AG04449 (cell line): ENCODE data around the gene HOXC11.
A peak's percentile ranks its signal among the peaks of the same experiment; 100 is the strongest.

Experiments
- CTCF ChIA-PET: fragments of 350-600 bp; formaldehyde crosslinking; extraction: SDS; loops from one replicate; lab custom pipeline; 2021; ENCODE audit warnings: antibody characterized with exemption; lab: Yijun Ruan, JAX
- POLR2A ChIA-PET: fragments of 400-600, 350-600 bp; formaldehyde crosslinking; extraction: SDS; loops from one replicate; lab custom pipeline; 2020; ENCODE audit warnings: antibody characterized with exemption, inconsistent platforms; lab: Yijun Ruan, JAX
- DNase-seq: peaks from one replicate; pipeline ENCODE4 v3.0.0-alpha.2; 2010; ENCODE audit warnings: low read depth, low spot score
- H3K4me3 ChIP-seq: 2 replicates; pipeline ENCODE4 v1.5.1; 2011; ENCODE audit warnings: low read depth, mild to moderate bottlenecking, control low read depth, low read length
- TF ChIP-seq, protein P1 (sequence below): IDR thresholded peaks from one replicate; pipeline ENCODE4 v1.5.1; 2011; ENCODE audit warnings: mild to moderate bottlenecking, moderate library complexity, low read length, control low read depth, inconsistent platforms; ENCODE audit not compliant: insufficient read depth; ENCODE audit errors: missing control alignments

The HOXC11 gene

DNA sequence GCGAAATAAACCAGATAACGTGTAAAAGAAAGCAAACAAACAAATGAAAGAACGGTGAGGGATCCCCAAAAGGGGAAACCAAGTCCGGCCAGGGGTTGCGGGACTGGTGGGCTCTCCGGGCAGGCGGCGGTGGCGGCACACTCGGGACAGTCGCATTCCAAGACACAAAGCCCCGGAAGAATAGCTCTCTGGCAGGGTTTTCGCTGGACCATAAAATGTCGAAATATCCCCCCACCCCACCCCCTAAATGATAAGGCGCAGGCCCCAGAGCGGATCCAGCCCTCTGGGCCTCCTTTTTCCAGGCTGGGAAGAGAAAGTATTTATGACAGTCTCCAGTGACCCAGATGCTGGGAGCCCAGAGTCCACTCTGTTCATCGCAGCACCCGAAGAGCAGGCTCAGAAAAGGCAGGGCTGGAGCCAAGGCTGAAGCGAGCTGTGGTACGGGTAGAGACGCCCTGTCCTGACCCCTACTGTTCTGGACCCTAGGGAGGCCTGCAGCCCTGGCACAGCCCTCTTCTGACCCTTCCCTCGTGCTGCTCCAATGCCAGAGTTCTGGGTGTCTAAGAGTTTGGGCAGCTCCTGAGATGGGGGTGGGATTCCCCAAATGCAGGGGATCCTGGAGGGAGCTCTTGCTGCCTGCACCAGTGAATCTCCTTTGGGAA, 33.8 kb downstream of the HOXC11 start:
- ChIA-PET CTCF (interaction anchor here (0.8 to 21.3 kb wide), 15 partner anchors 9 to 373 kb away, joined by 3 to 756 read pairs (median 20); partner anchors contain the start of genes HOXC10, HOXC5, HOXC6 and HOXC9), POLR2A (interaction anchor here (0.5 to 3.2 kb wide), 9 partner anchors 10 to 193 kb away, joined by 3 to 53 read pairs (median 4); partner anchors contain the start of gene HOXC5)
- TF ChIP-seq, protein P1, sequence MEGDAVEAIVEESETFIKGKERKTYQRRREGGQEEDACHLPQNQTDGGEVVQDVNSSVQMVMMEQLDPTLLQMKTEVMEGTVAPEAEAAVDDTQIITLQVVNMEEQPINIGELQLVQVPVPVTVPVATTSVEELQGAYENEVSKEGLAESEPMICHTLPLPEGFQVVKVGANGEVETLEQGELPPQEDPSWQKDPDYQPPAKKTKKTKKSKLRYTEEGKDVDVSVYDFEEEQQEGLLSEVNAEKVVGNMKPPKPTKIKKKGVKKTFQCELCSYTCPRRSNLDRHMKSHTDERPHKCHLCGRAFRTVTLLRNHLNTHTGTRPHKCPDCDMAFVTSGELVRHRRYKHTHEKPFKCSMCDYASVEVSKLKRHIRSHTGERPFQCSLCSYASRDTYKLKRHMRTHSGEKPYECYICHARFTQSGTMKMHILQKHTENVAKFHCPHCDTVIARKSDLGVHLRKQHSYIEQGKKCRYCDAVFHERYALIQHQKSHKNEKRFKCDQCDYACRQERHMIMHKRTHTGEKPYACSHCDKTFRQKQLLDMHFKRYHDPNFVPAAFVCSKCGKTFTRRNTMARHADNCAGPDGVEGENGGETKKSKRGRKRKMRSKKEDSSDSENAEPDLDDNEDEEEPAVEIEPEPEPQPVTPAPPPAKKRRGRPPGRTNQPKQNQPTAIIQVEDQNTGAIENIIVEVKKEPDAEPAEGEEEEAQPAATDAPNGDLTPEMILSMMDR, result no peak
- no peak for DNase-seq
- H3K4me3 ChIP-seq, result peak overlapping the region; percentile 96

DNA sequence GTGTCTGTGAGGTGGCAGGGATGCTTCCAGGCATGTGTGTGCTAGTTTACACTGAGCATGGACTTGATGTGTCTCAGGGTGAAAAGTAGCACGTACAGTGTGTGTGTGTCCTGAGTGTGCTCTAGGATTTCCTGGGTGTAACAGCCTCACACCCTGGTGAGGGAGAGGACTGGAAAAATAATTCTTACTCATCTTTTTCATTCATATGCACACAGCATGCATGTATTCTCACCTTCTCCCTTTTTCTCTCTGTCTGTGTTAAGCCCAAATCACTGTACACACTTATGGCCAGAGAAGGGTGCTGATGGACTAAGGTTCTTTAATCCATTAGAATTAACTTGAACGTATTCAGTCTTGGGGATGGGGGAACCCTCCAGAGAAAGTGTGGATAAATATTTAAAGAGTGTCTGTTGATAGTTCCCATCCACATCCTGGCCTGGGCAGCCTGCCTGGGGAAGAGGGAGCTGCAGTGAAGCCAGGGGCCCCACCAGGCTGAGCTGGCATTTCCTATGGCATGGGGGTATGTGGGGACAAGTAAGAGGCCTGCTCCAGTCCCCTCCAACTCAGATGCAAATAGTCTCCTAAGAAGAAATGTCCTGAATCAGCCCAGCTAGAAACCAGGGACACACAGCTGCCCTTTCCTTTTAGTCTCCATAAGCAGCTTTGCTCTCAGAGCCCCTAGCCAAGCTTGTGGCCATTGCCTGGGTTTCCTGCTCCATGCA, 34.8 kb downstream of the HOXC11 start:
- ChIA-PET POLR2A (interaction anchor here (0.5 to 3.2 kb wide), 17 partner anchors 8 to 194 kb away, joined by 3 to 53 read pairs (median 3); partner anchors contain the start of genes HOXC5, HOXC6 and HOXC9), CTCF (interaction anchor here (0.8 to 21.3 kb wide), 16 partner anchors 9 to 372 kb away, joined by 3 to 756 read pairs (median 12); partner anchors contain the start of genes HOXC10, HOXC5, HOXC6 and HOXC9)
- no peak for DNase-seq
- TF ChIP-seq, protein P1, result no peak
- peak overlapping the region; percentile 96 for H3K4me3 ChIP-seq

DNA sequence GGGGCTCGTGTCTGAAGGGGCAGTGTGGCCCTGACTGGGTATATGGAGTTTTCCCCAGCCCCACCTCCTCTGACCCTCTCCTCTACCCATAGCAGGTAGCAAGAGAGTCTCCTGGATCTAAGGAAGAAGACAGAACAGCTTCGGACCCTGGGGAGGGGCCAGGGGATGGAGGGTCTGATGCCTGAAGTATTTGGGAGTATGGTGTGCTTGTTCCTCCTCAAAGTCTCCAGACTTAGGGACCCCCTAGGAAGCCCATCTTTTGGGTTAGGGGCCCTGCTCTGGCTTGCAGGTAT, 35.3 kb downstream of the HOXC11 start:
- ChIA-PET POLR2A (interaction anchor here (0.6 to 3.2 kb wide), 17 partner anchors 8 to 351 kb away, joined by 3 to 53 read pairs (median 5); partner anchors contain the start of genes HOXC5 and HOXC9), CTCF (interaction anchor here (0.8 to 21.3 kb wide), 15 partner anchors 8 to 243 kb away, joined by 3 to 756 read pairs (median 20); partner anchors contain the start of genes HOXC10, HOXC5, HOXC6 and HOXC9)
- TF ChIP-seq, protein P1, result no peak
- no peak for DNase-seq
- H3K4me3 ChIP-seq, result peak overlapping the region; percentile 96

DNA sequence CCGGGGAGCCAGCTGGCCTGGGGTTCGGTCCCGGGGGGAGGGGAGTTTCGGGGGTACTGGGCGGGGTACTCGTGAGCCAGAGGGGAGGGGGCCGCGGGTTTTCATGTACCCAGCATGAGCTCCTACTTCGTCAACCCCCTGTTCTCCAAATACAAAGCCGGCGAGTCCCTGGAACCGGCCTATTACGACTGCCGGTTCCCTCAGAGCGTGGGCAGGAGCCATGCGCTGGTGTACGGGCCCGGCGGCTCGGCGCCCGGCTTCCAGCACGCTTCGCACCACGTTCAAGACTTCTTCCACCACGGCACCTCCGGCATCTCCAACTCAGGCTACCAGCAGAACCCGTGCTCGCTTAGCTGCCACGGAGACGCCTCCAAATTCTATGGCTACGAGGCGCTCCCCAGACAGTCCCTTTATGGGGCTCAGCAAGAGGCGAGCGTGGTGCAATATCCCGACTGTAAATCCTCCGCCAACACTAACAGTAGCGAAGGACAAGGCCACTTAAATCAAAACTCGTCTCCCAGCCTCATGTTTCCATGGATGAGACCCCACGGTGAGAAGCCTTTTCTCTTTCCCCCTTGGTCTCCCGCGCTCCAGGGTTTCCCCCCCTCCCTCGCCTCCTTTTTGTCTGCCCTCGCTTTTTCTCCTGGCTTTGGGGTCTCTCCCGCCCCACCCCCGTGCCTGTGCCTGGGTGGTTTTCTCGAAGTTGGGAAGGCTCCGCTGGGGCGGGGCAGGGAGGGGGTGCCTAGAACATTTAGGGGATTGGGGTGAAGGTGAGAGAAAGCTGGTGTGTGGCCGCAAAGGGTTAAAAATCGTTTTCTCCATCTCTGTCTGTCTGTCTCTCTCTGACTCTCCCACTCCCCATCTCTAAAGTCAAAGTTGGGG, 36.5 kb downstream of the HOXC11 start:
- DNase-seq, result no peak
- ChIA-PET CTCF (interaction anchor here (0.9 to 21.3 kb wide), 13 partner anchors 7 to 361 kb away, joined by 3 to 756 read pairs (median 35); partner anchors contain the start of genes HOXC10, HOXC5, HOXC6 and HOXC9), POLR2A (interaction anchor here (0.6 to 3.2 kb wide), 19 partner anchors 8 to 350 kb away, joined by 3 to 53 read pairs (median 5); partner anchors contain the start of genes HOXC10, HOXC5 and HOXC9)
- peak overlapping the region; percentile 96 for H3K4me3 ChIP-seq
- TF ChIP-seq, protein P1, result no peak

DNA sequence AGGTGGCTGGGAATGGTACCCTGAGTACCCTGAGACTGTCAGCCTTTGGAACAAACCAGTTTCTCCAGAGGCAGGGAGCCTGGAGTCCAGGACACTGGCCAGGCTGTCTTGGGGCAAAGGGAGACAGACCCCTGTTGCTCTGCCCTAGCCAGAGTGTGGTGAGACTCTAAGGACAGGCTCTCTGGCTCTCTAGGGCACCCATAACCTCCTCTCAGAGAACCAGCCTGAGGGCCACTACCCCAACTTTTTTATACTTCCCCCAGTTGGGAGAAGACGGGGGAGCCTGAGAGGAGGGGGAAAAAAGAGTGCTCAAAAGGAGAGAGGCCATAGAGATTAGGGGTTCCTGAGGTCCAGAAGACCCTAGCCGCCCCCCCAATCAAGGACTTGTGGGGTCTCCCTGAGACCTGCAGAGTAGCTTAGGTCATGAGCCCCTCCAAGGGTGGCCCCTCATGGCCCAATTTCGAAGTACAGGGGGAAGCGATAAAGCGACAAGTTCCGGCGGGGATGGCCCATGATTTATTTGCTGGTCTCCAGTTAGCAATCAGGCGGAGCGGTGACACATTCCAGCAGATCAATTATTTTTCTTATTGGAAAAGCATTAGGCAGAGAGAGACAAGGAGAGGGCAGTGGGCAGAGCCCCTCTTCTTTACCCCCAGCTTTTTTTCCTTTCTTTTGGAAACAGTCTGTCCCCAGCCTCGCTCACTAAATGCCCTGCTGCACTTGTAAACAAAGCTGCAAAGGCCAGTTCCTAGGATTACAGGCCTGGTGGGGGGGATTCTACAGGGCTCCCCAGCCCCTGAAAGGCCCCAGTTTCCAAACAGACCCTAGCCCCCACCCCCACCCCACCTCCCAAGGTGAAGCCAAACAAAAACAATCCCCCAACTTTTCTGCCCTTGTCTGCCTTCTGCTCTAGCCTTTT, 37.4 kb downstream of the HOXC11 start:
- TF ChIP-seq, protein P1, result no peak
- ChIA-PET CTCF (interaction anchor here (1.5 to 21.3 kb wide), 7 partner anchors 18 to 204 kb away, joined by 5 to 756 read pairs (median 241); partner anchors contain the start of genes HOXC10, HOXC5, HOXC6 and SMUG1), POLR2A (interaction anchor here (0.6 to 3.1 kb wide), 4 partner anchors 10 to 349 kb away, joined by 3 to 20 read pairs (median 10); partner anchors contain the start of gene HOXC9)
- peak overlapping the region; percentile 96 for H3K4me3 ChIP-seq
- no peak for DNase-seq
